WTC11 (cell line): ENCODE measurements around the gene CDH13. TPM values are rescaled to one million over a fixed set of nuclear protein-coding genes. Genes with fewer than 3 reads are reported as not detected.

Experiments
- ATAC-seq: fragments of 200-7000 bp; cut with Tn5 transposase; 2 replicates; pipeline ENCODE4 v1.10.0; 2021; ENCODE audit warnings: mild to moderate bottlenecking, moderate library complexity
- CTCF ChIA-PET: fragments of 300-600 bp; sonication (Branson Sonifier 250); formaldehyde crosslinking; loops from one replicate; lab custom pipeline; 2021; ENCODE audit warnings: antibody characterized with exemption; lab: Charles Lee
- POLR2A ChIA-PET: fragments of 350-600 bp; sonication (Branson Sonifier 250); formaldehyde crosslinking; loops from one replicate; lab custom pipeline; 2021; ENCODE audit warnings: antibody characterized with exemption; lab: Charles Lee
- DNase-seq: peaks from one replicate; pipeline ENCODE4 v3.0.0; 2021; ENCODE audit warnings: low spot score
- H3K27ac Mint-ChIP-seq: 2 replicates; pipeline ENCODE4 v1.8.0; 2021; ENCODE audit warnings: mixed read lengths
- H3K27me3 Mint-ChIP-seq: 2 replicates; pipeline ENCODE4 v1.8.0; 2021; ENCODE audit warnings: low read depth, mild to moderate bottlenecking, moderate library complexity, mixed read lengths
- H3K36me3 Mint-ChIP-seq: 2 replicates; pipeline ENCODE4 v1.8.0; 2021; ENCODE audit warnings: mixed read lengths
- H3K4me1 Mint-ChIP-seq: 2 replicates; pipeline ENCODE4 v1.8.0; 2022; ENCODE audit warnings: mixed read lengths
- H3K4me3 Mint-ChIP-seq: 2 replicates; pipeline ENCODE4 v1.8.0; 2021; ENCODE audit warnings: mild to moderate bottlenecking, moderate library complexity, mixed read lengths
- H3K9me3 Mint-ChIP-seq: 2 replicates; pipeline ENCODE4 v1.8.0; 2021; ENCODE audit warnings: mixed read lengths
- AFF4 ChIP-seq: sonication (generic); formaldehyde crosslinking; IDR thresholded peaks from 2 replicates; pipeline ENCODE4 v1.8.1; 2023; ENCODE audit warnings: mild to moderate bottlenecking, missing genetic modification reagents, borderline replicate concordance
- ATF1 ChIP-seq: sonication (generic); formaldehyde crosslinking; IDR thresholded peaks from 2 replicates; pipeline ENCODE4 v1.8.1; 2023; ENCODE audit warnings: mild to moderate bottlenecking, moderate library complexity, missing genetic modification reagents
- ATF2 ChIP-seq: sonication (generic); formaldehyde crosslinking; IDR thresholded peaks from 2 replicates; pipeline ENCODE4 v1.8.1; 2022; ENCODE audit warnings: low read depth, missing genetic modification reagents, borderline replicate concordance
- CBFB ChIP-seq: sonication (generic); formaldehyde crosslinking; IDR thresholded peaks from 2 replicates; pipeline ENCODE4 v1.8.1; 2022; ENCODE audit warnings: mild to moderate bottlenecking, low read depth, missing genetic modification reagents
- EMX1 ChIP-seq: fragments of 250-450 bp; sonication (Bioruptor Pico); IDR thresholded peaks from 2 replicates; pipeline ENCODE4 v1.8.0; 2021; ENCODE audit warnings: mild to moderate bottlenecking
- FOXJ3 ChIP-seq: sonication (generic); formaldehyde crosslinking; IDR thresholded peaks from 2 replicates; pipeline ENCODE4 v1.9.0; 2021; ENCODE audit warnings: missing genetic modification reagents, mild to moderate bottlenecking, borderline replicate concordance
- FOXP1 ChIP-seq: sonication (generic); formaldehyde crosslinking; IDR thresholded peaks from 2 replicates; pipeline ENCODE4 v1.8.0; 2022; ENCODE audit warnings: missing genetic modification reagents, mild to moderate bottlenecking, moderate library complexity, borderline replicate concordance
- GABPB1 ChIP-seq: sonication (generic); formaldehyde crosslinking; IDR thresholded peaks from 2 replicates; pipeline ENCODE4 v1.8.1; 2023; ENCODE audit warnings: mild to moderate bottlenecking, missing genetic modification reagents
- HMGA2 ChIP-seq: fragments of 250-450 bp; sonication (Bioruptor Pico); IDR thresholded peaks from 2 replicates; pipeline ENCODE4 v1.4.0; 2021; ENCODE audit warnings: mild to moderate bottlenecking, moderate library complexity
- JAZF1 ChIP-seq: fragments of 250-450 bp; sonication (Bioruptor Pico); IDR thresholded peaks from 2 replicates; pipeline ENCODE4 v1.9.0; 2021; ENCODE audit warnings: moderate library complexity, mild to moderate bottlenecking, inconsistent platforms
- NFE2L1 ChIP-seq: sonication (generic); formaldehyde crosslinking; IDR thresholded peaks from 2 replicates; pipeline ENCODE4 v1.8.1; 2023; ENCODE audit warnings: missing genetic modification reagents
- NR3C1 ChIP-seq: sonication (generic); formaldehyde crosslinking; conservative IDR thresholded peaks from 2 replicates; pipeline ENCODE4 v1.8.1; 2023; ENCODE audit warnings: low read depth, mild to moderate bottlenecking, missing genetic modification reagents
- OVOL2 ChIP-seq: fragments of 250-450 bp; sonication (Bioruptor Pico); IDR thresholded peaks from 2 replicates; pipeline ENCODE4 v1.9.0; 2021; ENCODE audit warnings: mild to moderate bottlenecking, borderline replicate concordance
- PRRX2 ChIP-seq: fragments of 250-450 bp; sonication (Bioruptor Pico); IDR thresholded peaks from 2 replicates; pipeline ENCODE4 v1.8.0; 2021; ENCODE audit warnings: mild to moderate bottlenecking
- RELA ChIP-seq: sonication (generic); formaldehyde crosslinking; IDR thresholded peaks from 2 replicates; pipeline ENCODE4 v1.8.1; 2022; ENCODE audit warnings: missing genetic modification reagents, mild to moderate bottlenecking, borderline replicate concordance
- SMAD4 ChIP-seq: sonication (generic); formaldehyde crosslinking; IDR thresholded peaks from 2 replicates; pipeline ENCODE4 v1.8.0; 2022; ENCODE audit warnings: mild to moderate bottlenecking, missing genetic modification reagents
- TCF7 ChIP-seq: sonication (generic); formaldehyde crosslinking; IDR thresholded peaks from 2 replicates; pipeline ENCODE4 v1.8.0; 2022; ENCODE audit warnings: mild to moderate bottlenecking, low read depth, missing genetic modification reagents, moderate library complexity
- TEAD1 ChIP-seq: sonication (generic); formaldehyde crosslinking; IDR thresholded peaks from 2 replicates; pipeline ENCODE4 v1.8.0; 2022; ENCODE audit warnings: mild to moderate bottlenecking, missing genetic modification reagents
- ZBTB21 ChIP-seq: sonication (generic); formaldehyde crosslinking; IDR thresholded peaks from 2 replicates; pipeline ENCODE4 v1.8.1; 2023; ENCODE audit warnings: mild to moderate bottlenecking, missing genetic modification reagents, borderline replicate concordance
- ZNF317 ChIP-seq: sonication (generic); formaldehyde crosslinking; IDR thresholded peaks from 2 replicates; pipeline ENCODE4 v1.8.1; 2023; ENCODE audit warnings: low read depth, mild to moderate bottlenecking, moderate library complexity, missing genetic modification reagents, borderline replicate concordance
- ZNF671 ChIP-seq: fragments of 250-450 bp; sonication (Bioruptor Pico); IDR thresholded peaks from 2 replicates; pipeline ENCODE4 v1.8.0; 2021; ENCODE audit warnings: mild to moderate bottlenecking
- total RNA-seq: library from RNA; stranded (reverse); gene quantifications from 3 replicates; pipeline ENCODE4 v1.2.3, GENCODE V29; 2021
- TF ChIP-seq, protein P1 (sequence below): fragments of 250-450 bp; sonication (Bioruptor Pico); IDR thresholded peaks from 2 replicates; pipeline ENCODE4 v1.9.0; 2021; ENCODE audit warnings: moderate library complexity, mild to moderate bottlenecking, inconsistent platforms, borderline replicate concordance

Gene CDH13
- total RNA-seq, 1 experiment from 2014 or later, result 0.81 TPM

DNA sequence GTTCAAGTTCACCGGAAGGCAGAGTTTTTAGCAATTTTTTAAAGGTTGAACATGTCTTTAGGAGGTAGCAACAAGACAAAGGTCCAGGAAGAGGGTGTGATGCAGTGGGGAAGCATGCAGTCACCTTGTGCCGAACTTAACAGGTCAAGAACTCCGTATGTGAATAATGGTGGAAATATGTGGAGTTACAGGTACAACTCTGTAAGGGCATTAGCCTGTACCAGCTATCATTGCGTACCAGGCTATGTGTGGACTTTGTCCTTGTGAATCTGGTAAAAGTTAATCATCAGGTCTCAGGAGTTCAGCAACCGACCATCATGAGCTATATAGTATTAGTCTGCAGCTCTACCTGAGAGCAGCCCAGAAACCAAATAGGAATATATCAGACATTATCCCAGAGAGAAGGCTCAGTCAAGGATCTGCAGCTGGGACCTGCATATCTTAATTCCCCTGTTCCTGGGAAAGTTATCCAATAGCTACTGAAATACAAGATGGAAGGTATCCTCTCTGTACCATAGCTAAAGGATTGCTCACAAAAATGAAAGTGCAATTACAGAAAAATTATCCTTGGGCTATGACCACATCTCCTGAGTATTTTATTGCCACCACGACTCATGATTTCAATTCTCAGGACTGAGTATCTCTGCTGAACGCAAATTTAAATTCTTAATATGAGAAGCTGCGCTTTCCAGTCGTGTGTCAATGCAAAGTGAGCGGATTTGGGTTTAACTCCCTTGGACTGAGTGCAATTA is 469.3 kb downstream of the CDH13 start:
- CTCF ChIA-PET, result interaction anchor here (1.2 kb wide), 1 partner anchor 17 kb away, joined by 5 read pairs; no protein-coding TSS in a partner anchor
- ATAC-seq (no peak), DNase-seq (no peak)
- H3K27me3 Mint-ChIP-seq, result no peaks in the 10 kb centered on the region; the same call in 1 of the 2 replicates
- peaks cover 44% of the 10 kb centered on the region for H3K9me3 Mint-ChIP-seq
- H3K4me3 Mint-ChIP-seq, result no peak overlapping the region
- no peak overlapping the region for H3K27ac Mint-ChIP-seq
- TF ChIP-seq PRRX2 (CRISPR knock-in tag), result no peak
- no peak for TF ChIP-seq JAZF1 (CRISPR knock-in tag)
- no peak for TF ChIP-seq TCF7 (CRISPR knock-in tag)
- no peak for TF ChIP-seq RELA (CRISPR knock-in tag)
- TF ChIP-seq, protein P1, sequence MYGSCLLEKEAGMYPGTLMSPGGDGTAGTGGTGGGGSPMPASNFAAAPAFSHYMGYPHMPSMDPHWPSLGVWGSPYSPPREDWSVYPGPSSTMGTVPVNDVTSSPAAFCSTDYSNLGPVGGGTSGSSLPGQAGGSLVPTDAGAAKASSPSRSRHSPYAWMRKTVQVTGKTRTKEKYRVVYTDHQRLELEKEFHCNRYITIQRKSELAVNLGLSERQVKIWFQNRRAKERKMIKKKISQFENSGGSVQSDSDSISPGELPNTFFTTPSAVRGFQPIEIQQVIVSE (CRISPR knock-in tag), result no peak
- no peak for TF ChIP-seq OVOL2 (CRISPR knock-in tag)
- TF ChIP-seq AFF4 (CRISPR knock-in tag), result no peak
- no peak for TF ChIP-seq FOXJ3 (CRISPR knock-in tag)
- no peak for TF ChIP-seq HMGA2 (CRISPR knock-in tag)
- TF ChIP-seq CBFB (CRISPR knock-in tag), result no peak
- no peak for TF ChIP-seq NR3C1
- TF ChIP-seq GABPB1 (CRISPR knock-in tag), result no peak
- no peak for TF ChIP-seq NFE2L1
- no peak for TF ChIP-seq TEAD1 (CRISPR knock-in tag)
- TF ChIP-seq EMX1 (CRISPR knock-in tag), result no peak
- no peak for TF ChIP-seq ZNF671 (CRISPR knock-in tag)
- no peak for TF ChIP-seq SMAD4 (CRISPR knock-in tag)
- no peak for TF ChIP-seq FOXP1 (CRISPR knock-in tag)
- TF ChIP-seq ZBTB21 (CRISPR knock-in tag), result no peak
- no peak for TF ChIP-seq ATF1
- H3K4me1 Mint-ChIP-seq, result no peaks in the 10 kb centered on the region
- peaks cover 14% of the 10 kb centered on the region for H3K36me3 Mint-ChIP-seq
- POLR2A ChIA-PET, result no interaction called here

GRCh38 chr16:83098536-83098935 is 471.8 kb downstream of the CDH13 start:
- Mint-ChIP-seq H3K36me3 (peaks cover 26% of the 10 kb centered on the region), H3K4me1 (no peaks in the 10 kb centered on the region), H3K27me3 (no peaks in the 10 kb centered on the region; the same call in 1 of the 2 replicates), H3K27ac (no peak overlapping the region), H3K4me3 (no peak overlapping the region), H3K9me3 (peaks cover 59% of the 10 kb centered on the region)
- ChIA-PET CTCF (no interaction called here), POLR2A (no interaction called here)
- DNase-seq (no peak), ATAC-seq (no peak)
- TF ChIP-seq ZNF317 (CRISPR knock-in tag) (peak; percentile 95), ATF2 (no peak)
